Dendritic cell treated with granulocyte-macrophage colony-stimulating factor and Interleukin-4, amounts not matched to agents 40 ng/mL and 50 ng/mL, for 4 days (primary cell): ENCODE data around the gene COL8A2.
A peak's percentile ranks its signal among the peaks of the same experiment; 100 is the strongest.

Experiments
- H3K27ac Mint-ChIP-seq: one replicate; pipeline ENCODE4 v1.8.0; 2022; ENCODE audit warnings: mild to moderate bottlenecking, mixed read lengths
- H3K27me3 Mint-ChIP-seq: one replicate; pipeline ENCODE4 v1.8.0; 2022; ENCODE audit warnings: mild to moderate bottlenecking, mixed read lengths
- H3K36me3 Mint-ChIP-seq: one replicate; pipeline ENCODE4 v1.8.0; 2022; ENCODE audit warnings: low read depth, mixed read lengths
- H3K4me1 Mint-ChIP-seq: one replicate; pipeline ENCODE4 v1.8.0; 2022; ENCODE audit warnings: low read depth, mixed read lengths
- H3K4me3 Mint-ChIP-seq: one replicate; pipeline ENCODE4 v1.8.0; 2022; ENCODE audit warnings: mild to moderate bottlenecking, moderate library complexity, mixed read lengths
- H3K9me3 Mint-ChIP-seq: one replicate; pipeline ENCODE4 v1.8.0; 2022; ENCODE audit warnings: mixed read lengths
- intact Hi-C: fragments of 100-400 bp; cut with micrococcal nuclease; formaldehyde crosslinking; loops from one replicate; pipeline ENCODE4 v1.15.0; 2022

The COL8A2 gene

DNA sequence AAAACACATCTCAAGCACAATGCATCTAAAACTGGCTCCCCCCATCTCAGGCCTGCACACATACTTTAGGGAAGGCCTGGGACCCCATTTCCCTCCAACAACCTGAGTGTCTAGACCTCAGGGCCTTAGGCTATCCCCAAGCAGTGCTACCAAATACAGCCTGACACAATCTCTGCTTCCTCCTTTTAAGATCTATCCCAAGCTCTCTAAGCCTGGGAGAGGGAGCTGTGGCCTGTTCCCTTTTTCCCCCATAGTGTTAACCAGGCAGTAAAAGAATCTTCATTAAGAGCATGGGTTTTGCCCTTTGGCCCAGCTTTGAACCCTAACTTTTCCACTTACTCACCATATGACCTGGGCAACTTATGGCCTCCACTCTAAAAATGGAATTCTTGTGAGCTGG, 10.8 kb upstream of the COL8A2 start:
- Mint-ChIP-seq H3K4me1 (peaks cover 30% of the 10 kb centered on the region), H3K27ac (peak overlapping the region; percentile 33), H3K36me3 (peaks cover 48% of the 10 kb centered on the region), H3K9me3 (no peaks in the 10 kb centered on the region), H3K27me3 (no peaks in the 10 kb centered on the region), H3K4me3 (no peak overlapping the region)
- intact Hi-C loops: loop anchor here (2.0 kb wide), 1 partner anchor 35 kb away; no protein-coding TSS in a partner anchor

GRCh38 chr1:36135330-36135667, 10.3 kb upstream of the COL8A2 start:
- Mint-ChIP-seq H3K4me1 (peaks cover 25% of the 10 kb centered on the region), H3K27ac (peak overlapping the region; percentile 33), H3K9me3 (no peaks in the 10 kb centered on the region), H3K4me3 (no peak overlapping the region), H3K27me3 (no peaks in the 10 kb centered on the region), H3K36me3 (peaks cover 43% of the 10 kb centered on the region)
- intact Hi-C loops: loop anchor here (2.0 kb wide), 1 partner anchor 34 kb away; no protein-coding TSS in a partner anchor

- intact Hi-C loops: loop anchor here (2.0 kb wide), 1 partner anchor 34 kb away; no protein-coding TSS in a partner anchor
- Mint-ChIP-seq H3K9me3 (no peaks in the 10 kb centered on the region), H3K4me3 (no peak overlapping the region), H3K36me3 (peaks cover 37% of the 10 kb centered on the region), H3K27ac (no peak overlapping the region), H3K4me1 (peaks cover 21% of the 10 kb centered on the region), H3K27me3 (no peaks in the 10 kb centered on the region)
Measured at GRCh38 chr1:36134505-36135329, 9.7 kb upstream of the COL8A2 start.

DNA sequence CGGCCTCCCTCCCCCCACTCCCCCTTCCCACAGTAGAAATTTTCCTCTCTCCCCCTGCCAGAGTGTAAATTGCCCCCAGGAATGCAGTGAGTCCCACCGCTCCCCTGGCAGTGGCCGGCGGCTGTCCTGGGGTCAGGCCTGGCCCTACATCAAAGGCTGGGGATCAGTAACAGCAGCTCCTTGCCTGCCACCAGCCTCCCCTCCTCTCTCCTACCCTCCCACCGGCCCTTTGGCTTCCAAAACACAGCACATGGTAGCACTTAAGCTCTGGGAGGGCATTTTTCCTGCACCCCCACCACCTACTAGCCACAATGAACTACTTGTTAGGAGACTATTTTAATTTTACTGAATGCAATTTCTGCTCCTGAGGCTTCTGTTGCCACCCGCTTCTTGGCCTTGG, 9.0 kb upstream of the COL8A2 start:
- intact Hi-C loops: loop anchor here (2.0 kb wide), 1 partner anchor 33 kb away; no protein-coding TSS in a partner anchor
- Mint-ChIP-seq H3K9me3 (no peaks in the 10 kb centered on the region), H3K36me3 (peaks cover 30% of the 10 kb centered on the region), H3K27ac (no peak overlapping the region), H3K4me3 (no peak overlapping the region), H3K4me1 (peaks cover 21% of the 10 kb centered on the region), H3K27me3 (no peaks in the 10 kb centered on the region)

GRCh38 chr1:36133484-36133883, 8.5 kb upstream of the COL8A2 start:
- no peaks in the 10 kb centered on the region for H3K27me3 Mint-ChIP-seq
- H3K4me3 Mint-ChIP-seq: no peak overlapping the region
- H3K27ac Mint-ChIP-seq: no peak overlapping the region
- intact Hi-C loops: no loop called here
- H3K36me3 Mint-ChIP-seq: peaks cover 25% of the 10 kb centered on the region
- H3K9me3 Mint-ChIP-seq: no peaks in the 10 kb centered on the region
- H3K4me1 Mint-ChIP-seq: peaks cover 24% of the 10 kb centered on the region

- H3K9me3 Mint-ChIP-seq: no peaks in the 10 kb centered on the region
- intact Hi-C loops: no loop called here
- peaks cover 34% of the 10 kb centered on the region for H3K4me1 Mint-ChIP-seq
- H3K27me3 Mint-ChIP-seq: peaks cover 2% of the 10 kb centered on the region
- H3K36me3 Mint-ChIP-seq: peaks cover 10% of the 10 kb centered on the region
- H3K27ac Mint-ChIP-seq: no peak overlapping the region
- no peak overlapping the region for H3K4me3 Mint-ChIP-seq
Measured at GRCh38 chr1:36132029-36132428, 7.0 kb upstream of the COL8A2 start.

DNA sequence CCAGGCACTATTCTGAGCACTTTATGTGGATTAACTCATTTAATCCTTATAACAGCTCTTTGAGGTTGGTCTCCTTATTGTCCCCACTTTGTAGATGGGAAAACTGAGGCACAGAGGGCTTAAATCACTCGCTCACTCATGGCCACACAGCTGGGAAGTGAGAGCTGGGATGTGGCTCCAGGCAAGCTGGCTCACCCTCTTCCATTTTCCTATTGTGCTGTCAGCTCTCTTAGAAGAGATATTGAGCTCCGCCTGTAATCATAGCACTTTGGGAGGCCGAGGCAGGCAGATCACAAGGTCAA, 3.8 kb upstream of the COL8A2 start:
- peaks cover 18% of the 10 kb centered on the region for H3K27me3 Mint-ChIP-seq
- peaks cover 40% of the 10 kb centered on the region for H3K4me1 Mint-ChIP-seq
- no peaks in the 10 kb centered on the region for H3K36me3 Mint-ChIP-seq
- no peaks in the 10 kb centered on the region for H3K9me3 Mint-ChIP-seq
- intact Hi-C loops: no loop called here
- no peak overlapping the region for H3K27ac Mint-ChIP-seq
- H3K4me3 Mint-ChIP-seq: no peak overlapping the region

GRCh38 chr1:36128126-36128904, 3.3 kb upstream of the COL8A2 start:
- intact Hi-C loops: no loop called here
- no peaks in the 10 kb centered on the region for H3K36me3 Mint-ChIP-seq
- H3K4me1 Mint-ChIP-seq: peaks cover 45% of the 10 kb centered on the region
- H3K27me3 Mint-ChIP-seq: peaks cover 18% of the 10 kb centered on the region
- no peak overlapping the region for H3K4me3 Mint-ChIP-seq
- H3K9me3 Mint-ChIP-seq: no peaks in the 10 kb centered on the region
- H3K27ac Mint-ChIP-seq: peak overlapping the region; percentile 37

DNA sequence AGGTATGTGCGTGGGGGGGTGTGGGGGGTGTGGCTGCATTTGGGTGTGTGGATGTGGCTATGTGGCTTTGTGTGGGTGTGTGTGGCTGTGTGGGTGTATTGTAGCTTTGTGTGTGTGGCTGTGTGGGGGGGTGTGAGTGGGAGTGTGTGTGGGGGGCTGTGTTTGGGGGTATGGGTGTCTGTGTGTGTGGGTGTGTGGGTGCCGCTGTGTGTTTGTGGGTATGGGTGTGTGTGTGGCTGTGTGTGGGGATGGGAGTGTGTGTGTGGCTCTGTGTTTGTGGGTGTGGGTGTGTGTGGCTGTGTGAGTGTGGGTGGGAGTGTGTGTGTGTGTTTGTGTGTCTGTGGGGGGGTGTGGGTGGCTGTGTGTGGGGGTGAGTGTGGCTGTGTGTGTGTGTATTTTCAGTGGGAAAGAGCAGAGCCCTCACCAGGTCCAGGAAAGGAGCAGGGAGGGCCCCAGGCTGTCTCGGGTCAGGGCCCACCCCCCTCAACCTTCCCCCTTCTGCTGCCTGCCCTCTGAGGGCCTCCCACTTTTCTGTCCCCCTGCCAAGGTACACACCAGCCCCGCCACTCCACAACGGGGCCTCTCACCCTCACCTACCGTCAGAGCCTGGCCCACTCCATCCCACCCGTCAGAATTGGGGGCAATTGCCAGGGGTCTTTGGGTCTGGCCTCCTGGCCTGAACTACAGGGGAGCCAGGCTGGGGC, 1.9 kb upstream of the COL8A2 start:
- Mint-ChIP-seq H3K4me3 (no peak overlapping the region), H3K27ac (no peak overlapping the region), H3K36me3 (no peaks in the 10 kb centered on the region), H3K9me3 (no peaks in the 10 kb centered on the region), H3K27me3 (peaks cover 18% of the 10 kb centered on the region), H3K4me1 (peaks cover 59% of the 10 kb centered on the region)
- intact Hi-C loops: no loop called here

GRCh38 chr1:36126005-36126716, 1.1 kb upstream of the COL8A2 start:
- Mint-ChIP-seq H3K27ac (peak overlapping the region; percentile 31), H3K9me3 (no peaks in the 10 kb centered on the region), H3K36me3 (no peaks in the 10 kb centered on the region), H3K4me1 (peaks cover 63% of the 10 kb centered on the region), H3K27me3 (peaks cover 18% of the 10 kb centered on the region), H3K4me3 (peak overlapping the region; percentile 54)
- intact Hi-C loops: no loop called here

DNA sequence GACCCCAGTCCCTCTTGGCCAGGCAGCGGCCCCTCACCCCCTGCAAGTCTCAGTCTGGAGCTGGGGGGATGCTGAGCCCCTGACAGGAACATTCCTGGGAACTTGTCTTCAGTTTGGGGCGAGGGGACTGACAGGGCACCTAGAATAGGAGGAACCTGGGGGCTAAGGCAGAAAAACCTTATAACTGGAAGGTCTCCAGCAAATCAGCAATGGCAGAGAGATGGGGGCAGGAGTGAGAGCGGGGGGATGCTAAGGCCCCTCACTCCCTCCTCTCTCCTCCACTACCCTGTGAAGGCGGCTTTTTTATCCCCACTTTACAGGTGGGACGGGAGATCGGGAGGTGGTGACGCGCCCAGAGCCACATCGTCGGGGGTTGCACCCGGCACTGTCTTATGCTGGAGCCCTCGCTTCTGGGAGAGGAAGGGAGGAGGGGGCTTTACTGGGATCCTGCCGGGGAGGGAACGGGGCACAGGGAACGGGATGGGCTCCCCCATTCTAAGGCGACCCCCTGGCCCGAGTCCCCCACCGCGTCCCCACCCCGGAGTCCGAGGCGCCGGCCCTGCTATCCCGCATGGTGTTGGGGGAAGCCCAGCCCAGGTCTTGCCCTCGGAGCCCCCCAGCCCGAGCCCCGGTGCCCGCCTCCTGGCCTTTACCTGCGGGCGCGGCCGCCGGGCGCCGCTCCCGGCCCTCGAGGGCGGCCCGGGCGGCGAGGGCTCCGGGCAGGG, 456 bp downstream of the COL8A2 start:
- Mint-ChIP-seq H3K27me3 (peaks cover 18% of the 10 kb centered on the region), H3K27ac (peak overlapping the region; percentile 80), H3K4me1 (peaks cover 74% of the 10 kb centered on the region), H3K36me3 (no peaks in the 10 kb centered on the region), H3K9me3 (no peaks in the 10 kb centered on the region), H3K4me3 (peak overlapping the region; percentile 47)
- intact Hi-C loops: no loop called here

DNA sequence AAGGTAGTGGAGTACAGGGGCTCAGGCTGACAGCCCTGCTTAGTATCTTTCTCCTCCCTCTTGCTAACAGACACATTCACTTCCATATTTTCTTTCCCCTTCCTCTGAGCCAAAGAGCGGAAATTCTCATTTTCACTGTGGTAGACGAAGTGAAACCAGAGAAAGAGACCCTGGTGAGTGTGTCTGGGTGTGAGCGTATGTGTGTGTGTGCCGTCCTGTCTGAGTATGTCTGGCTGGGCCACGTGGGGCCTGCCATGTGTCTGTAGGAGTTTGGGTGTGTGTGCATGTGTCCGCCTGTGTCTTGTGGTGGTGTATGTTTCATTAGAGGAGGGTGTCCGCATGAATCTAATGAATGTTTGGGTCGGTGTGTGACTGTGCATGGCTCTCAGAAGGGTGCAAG, 1.7 kb downstream of the COL8A2 start:
- H3K4me3 Mint-ChIP-seq: peak overlapping the region; percentile 44
- intact Hi-C loops: no loop called here
- peaks cover 18% of the 10 kb centered on the region for H3K27me3 Mint-ChIP-seq
- no peaks in the 10 kb centered on the region for H3K36me3 Mint-ChIP-seq
- peak overlapping the region; percentile 80 for H3K27ac Mint-ChIP-seq
- peaks cover 82% of the 10 kb centered on the region for H3K4me1 Mint-ChIP-seq
- no peaks in the 10 kb centered on the region for H3K9me3 Mint-ChIP-seq
